Lung microvascular endothelial cell (primary cell): ENCODE results near the gene HAS3. TPM values are rescaled to one million over a fixed set of nuclear protein-coding genes. Genes with fewer than 3 reads are reported as not detected.
"Not testable (repeated sequence)": the region's sequence is repeated elsewhere in the genome, so short reads cannot be mapped to it uniquely, and the experiment has no call there.

ENCODE experiments used
- DNase-seq, 2 donors: peaks; one replicate each; pipeline versions ENCODE4 v3.0.0 to v3.0.0-alpha.2; 2010; ENCODE audit warnings: low read depth in 2 of 2
- total RNA-seq: library from RNA; depleted of rRNA; stranded (reverse); fragments of >200 nt; gene quantifications from 2 replicates; pipeline ENCODE4 v1.2.1, GENCODE V29; 2014

Gene HAS3, protein sequence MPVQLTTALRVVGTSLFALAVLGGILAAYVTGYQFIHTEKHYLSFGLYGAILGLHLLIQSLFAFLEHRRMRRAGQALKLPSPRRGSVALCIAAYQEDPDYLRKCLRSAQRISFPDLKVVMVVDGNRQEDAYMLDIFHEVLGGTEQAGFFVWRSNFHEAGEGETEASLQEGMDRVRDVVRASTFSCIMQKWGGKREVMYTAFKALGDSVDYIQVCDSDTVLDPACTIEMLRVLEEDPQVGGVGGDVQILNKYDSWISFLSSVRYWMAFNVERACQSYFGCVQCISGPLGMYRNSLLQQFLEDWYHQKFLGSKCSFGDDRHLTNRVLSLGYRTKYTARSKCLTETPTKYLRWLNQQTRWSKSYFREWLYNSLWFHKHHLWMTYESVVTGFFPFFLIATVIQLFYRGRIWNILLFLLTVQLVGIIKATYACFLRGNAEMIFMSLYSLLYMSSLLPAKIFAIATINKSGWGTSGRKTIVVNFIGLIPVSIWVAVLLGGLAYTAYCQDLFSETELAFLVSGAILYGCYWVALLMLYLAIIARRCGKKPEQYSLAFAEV
- 1.4 and 1.7 TPM in 2 replicates for total RNA-seq

DNA sequence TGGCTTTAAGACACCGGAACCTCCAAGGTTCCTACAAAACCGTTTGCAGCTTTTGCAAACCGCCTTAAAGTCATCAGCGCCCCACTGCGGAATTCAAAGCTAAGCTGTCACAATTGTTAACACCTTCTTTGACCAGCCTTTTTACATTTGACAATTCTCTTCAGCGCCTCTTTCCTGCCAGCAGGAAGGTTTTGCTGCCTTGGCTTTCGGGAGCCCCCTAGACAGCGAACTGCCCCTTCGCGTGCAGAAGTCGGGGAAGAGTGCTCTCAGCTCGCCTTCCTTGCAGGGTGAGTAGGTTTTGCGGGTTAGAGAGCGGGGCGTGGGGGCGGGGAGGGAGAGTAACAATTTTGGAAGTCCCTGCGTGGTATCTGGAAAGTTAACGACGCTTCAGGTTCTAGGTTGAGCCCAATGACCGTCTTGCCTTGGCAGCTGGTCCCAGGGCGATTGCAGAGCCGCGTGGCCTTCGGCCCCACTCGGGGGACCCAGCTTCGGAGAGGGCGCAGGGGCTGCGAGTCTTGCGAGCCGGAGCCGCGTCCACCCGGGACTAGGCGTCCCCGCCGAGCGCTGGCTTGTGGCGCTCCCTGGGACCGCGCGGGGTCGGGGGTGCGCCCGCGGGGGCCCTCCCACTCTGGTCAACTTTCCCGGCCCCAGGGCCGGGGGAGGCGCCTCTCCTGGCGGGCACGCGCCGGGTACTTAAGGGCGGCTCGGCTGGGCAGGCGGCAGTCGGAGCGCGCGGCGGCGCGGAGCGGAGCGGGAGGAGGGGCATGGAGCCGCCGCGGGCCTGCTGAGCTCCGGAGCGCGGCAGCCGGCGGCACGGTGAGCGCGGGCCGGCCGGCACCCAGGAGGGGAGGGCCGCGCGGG lies at the start of gene HAS3:
Gene HAS3 (plus strand): TSS at position 153 of the 861 bp plus-strand sequence. CDS start 3,743 bp downstream, outside the sequence.
- peak; percentile 76 to 77 for DNase-seq

DNA sequence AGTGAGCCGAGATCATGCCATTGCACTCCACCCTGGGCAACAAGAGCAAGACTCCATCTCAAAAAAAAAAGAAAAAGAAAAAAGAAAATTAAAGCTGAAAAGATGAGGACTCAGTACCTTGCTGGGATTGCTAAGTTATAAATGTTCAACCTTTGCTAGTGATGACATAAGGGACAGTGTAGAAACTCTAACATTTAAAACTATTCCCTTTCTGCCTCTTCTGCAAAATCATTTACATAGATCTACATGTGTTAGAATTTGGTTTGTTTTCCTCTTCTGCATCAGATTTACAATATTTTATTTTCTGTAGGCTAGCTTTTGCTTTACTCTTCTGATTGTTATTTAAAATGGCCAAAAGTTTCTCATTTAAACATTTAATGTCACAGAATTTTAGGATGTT lies 49.5 kb upstream of the HAS3 start:
- no peak for DNase-seq

DNA sequence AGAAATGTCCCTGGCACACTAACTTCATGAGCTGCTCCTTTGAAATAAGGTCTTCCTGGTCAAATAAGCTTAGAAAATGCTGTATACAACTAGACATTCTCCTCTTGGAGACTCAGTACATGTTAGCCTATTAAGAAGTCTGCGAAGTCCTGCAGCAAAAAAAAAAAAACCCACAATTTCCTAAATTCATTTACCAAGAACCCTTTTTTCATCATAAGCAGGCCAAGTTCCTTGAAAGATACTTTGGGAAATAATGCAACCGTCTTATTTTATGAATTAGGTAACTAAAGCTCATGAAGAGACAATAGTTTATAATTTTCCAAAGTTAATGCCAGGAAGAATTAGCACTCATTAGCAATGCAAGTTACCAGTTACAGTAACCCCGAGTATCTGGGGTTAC lies 49.0 kb upstream of the HAS3 start:
- no peak for DNase-seq

DNA sequence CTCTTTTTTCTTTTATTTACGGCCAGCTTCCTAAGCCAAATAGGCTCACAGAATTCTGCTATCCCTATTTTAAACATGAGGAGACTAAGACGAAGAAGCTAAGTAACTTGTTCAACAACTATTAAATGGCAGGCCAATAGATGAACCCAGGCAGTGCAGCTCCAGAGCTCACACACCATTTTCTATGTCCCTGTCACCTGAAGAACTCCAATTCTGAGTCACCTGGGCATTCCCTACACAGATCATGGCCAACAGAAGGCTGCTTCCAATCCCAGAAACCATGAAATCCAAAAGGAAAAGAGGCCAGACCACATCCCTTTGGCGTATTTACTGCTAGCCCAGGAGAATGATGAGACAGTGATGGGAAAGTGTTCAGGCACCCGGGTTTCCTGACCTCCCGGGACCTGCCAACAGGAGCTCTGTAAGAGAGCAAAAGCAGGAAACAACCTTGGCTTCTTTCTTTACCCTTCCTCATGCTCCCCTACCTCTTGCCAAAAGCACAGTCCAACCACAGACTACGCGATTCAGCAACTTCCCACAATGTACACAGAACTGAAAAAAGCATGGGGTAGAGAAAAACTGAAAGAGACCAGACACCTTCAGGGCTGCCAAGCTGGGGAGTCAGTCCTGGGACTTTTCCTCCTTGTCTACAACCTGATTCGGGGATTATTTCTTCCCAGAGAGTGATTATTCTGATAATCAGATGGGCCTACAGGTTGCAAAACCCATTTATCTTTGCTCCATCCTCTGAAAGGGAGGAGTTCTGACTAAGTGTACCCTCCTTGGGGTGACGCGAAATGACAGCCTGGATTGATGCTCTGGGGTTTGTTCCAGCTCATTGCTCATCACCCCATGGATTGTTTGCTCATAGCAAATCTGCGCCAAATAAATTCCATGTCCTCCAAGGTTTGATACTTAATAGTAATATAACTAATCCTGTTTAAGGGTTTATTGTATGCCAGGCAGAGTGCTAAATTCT lies 47.8 kb upstream of the HAS3 start:
- DNase-seq: peak; percentile 77 to 88

DNA sequence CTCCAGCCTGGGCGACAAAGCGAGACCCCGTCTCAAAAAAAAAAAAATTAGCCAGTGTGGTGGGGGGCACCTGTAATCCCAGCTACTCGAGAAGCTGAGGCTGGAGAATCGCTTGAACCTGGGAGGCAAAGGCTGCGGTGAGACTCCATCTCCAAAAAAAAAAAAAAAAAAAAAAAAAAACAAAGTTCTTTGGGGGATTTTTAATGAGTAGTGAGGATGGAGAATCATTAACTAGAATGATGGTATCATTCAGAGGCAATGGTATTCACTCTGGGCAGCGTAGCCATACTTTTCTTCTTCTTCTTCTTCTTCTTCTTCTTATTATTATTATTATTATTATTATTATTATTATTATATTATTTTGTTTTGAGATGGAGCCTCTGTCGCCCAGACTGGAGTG lies 42.0 kb upstream of the HAS3 start:
- DNase-seq: not testable (repeated sequence)

DNA sequence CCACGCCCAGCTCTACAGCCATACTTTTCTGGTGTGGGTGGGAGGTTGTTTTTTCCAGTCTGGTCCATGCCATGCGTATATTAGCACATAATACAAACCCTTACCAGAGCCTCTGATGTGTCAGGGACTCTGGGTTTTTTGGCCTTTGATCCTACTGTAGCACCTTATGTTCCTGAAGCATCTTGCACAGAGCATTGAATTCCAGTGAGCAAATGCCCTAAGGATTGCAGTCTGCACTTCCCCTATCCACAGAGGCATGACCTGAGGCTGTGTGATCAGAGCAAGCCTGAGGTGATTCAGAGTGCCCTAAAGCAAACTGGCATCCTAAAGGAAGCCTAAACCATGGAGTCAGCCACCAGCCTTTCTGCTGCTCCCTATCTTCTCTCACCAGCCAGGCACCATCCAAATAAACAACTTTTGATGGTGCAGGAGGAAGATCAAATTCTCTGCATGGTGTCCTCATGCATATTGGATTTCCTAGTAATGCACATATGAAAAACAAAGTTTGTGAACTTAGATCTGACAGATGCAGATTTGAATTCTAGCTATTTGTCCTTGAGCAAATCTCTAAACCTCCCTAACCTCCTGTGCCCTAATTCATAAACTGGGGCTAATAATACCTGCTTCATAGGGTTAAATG lies 41.2 kb upstream of the HAS3 start:
- DNase-seq: no peak

DNA sequence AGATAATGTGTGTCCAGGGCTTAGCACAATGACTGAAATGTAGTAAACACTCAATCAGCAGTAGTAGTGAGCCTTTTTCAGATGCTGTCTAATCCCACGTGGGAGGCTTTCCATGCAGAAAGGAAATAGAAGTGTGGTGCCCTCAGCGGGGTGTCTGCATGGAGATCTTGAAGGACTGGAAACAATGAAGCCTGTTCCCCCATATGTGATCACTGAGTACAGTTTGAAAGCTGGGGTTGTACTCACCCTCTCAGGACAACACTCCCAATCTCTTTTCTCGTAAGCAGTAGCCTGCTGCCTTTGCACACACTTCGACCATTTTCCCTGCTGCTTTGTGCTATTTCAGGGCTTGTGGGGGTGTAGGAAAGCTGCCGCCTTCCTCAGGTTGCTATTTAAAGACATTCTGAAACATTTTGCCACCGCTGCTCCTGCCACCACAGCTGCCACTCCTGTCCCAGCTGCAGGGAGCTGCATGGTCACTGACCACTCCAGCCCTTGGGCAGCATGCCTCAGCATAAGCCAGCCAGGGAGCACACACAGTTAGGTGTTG lies 40.6 kb upstream of the HAS3 start:
- DNase-seq: no peak

DNA sequence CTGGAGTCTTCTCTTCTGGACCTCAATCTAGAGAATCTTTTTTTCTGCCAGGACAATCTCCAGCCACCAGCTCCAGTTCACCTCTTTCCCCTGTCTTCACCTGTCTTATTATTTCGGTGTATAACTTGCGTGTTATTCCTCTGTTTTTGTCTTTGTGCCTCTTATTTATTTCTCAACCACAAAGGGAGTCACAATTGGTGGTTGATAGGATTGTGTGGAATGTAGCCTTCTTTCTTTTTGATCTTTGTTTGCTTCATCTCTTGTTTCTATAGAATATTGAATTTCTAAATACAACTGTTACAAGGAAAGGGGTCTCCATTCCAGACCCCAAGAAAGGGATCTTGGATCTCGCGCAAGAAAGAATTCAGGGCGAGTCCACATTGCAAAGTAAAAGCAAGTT lies 35.9 kb upstream of the HAS3 start:
- DNase-seq: no peak

DNA sequence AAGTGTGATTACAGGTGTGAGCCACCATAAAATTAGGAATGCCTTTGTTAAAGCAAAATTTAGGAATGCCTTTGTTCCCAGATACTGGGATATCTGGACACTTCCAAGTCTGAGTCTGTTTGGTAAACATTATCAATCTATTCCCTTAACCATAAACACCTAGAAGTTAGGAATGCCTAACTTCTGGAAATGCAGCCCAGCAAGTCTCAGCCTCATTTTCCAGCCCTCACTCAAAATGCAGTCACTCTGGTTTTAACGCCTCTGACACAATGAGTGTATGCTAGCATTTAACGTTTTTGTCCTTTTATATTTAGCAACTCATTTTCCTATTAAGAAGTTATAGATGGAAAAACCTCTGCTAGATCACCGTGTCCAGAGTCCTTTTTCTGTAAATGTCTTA lies 34.4 kb upstream of the HAS3 start:
- DNase-seq: no peak

DNA sequence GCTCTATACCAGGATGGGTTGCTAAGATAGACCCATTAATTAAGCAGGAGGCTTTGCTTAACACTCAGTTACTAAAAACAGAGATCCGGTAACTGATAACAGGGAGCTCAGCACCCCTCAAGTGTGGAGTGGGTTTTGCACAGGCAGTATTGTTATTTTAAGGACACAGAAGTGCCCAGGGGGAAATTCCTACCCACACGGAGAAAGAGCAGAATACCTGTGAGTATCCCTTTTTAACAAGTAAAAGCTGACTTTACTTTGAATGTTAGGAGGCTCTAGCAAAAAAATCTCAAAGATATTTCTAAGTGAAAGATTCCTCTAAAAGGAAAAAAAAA lies 32.8 kb upstream of the HAS3 start:
- no peak for DNase-seq

DNA sequence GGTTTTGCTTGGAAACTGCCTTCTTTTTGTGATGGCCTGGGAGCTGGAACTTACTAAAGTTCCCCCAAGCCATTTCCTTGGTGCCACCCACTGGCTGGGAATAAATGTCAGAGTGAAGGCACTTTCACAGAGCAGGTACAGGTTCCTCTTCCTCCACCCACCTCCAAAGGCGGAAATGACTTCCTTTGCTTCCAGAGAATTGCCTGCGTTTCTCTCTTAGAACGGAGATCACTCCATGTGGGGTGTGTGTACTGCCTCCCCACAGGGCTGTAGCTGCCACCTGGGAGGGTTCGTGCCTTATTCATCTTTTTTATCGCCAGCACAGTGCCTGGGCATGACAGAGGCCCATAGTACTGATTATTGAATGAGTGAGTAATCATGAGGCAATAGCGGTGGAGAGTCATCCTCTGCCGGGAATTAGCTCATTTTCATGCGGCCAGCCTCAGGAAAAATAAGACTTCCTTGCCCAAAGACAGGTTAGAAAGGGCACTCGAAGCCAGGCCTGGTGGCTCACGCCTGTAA lies 32.2 kb upstream of the HAS3 start:
- peak in 1 of 2 donors; percentile 82 for DNase-seq

DNA sequence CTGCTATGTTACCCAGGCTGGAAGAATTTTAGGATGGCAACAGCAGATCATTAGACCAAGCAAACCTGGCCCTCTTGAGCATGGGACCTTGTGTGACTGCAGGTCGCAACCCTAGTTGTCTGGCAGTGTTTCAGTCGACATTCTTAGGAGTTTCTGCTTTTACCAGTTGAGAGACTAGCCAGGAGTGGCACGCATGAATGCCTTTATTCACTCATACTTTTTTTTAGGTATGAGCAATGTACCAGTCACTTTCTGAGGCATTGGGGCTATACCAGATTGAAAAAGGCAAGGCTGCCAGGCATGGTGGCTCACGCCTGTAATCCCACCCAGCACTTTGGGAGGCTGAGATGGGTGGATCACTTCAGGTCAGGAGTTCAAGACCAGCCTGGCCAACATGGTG lies 28.2 kb upstream of the HAS3 start:
- no peak for DNase-seq

DNA sequence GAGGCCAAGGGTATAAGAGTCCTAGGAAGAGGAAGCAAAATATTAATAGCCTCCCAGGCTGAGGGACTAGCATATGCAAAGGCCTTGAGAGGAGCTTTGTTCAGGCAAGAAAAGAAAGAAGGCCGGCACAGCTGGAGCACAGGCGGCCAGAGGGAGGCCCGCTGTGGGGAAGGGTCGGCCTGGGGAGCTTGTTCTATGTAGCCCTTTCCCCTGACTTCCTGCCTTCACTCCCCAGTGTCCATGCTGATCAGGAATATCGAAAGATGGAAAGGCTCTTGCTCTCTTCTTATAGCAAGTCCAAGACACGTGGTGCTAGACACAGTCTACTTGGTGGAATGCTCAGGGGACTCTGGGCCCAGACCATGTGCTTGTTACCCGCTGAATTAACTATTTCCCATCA lies 27.4 kb upstream of the HAS3 start:
- DNase-seq: no peak

DNA sequence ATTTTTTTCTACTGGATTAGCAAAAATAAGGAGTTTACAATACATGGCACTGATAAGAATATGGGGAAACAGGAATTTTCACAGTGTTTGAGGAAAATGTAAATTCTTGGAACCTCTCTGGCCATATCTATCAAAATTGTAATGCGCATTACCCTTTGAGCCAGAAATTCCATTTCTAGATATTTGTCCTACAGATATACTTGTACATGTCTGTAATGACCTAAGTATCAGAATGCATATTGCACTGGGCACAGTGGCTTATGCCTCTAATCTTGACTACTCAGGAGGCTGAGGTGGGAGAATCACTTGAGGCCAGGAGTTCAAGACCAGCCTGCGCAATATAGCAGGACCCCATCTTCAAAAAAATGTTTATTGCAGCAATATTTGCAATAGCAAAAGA lies 25.8 kb upstream of the HAS3 start:
- DNase-seq: no peak

DNA sequence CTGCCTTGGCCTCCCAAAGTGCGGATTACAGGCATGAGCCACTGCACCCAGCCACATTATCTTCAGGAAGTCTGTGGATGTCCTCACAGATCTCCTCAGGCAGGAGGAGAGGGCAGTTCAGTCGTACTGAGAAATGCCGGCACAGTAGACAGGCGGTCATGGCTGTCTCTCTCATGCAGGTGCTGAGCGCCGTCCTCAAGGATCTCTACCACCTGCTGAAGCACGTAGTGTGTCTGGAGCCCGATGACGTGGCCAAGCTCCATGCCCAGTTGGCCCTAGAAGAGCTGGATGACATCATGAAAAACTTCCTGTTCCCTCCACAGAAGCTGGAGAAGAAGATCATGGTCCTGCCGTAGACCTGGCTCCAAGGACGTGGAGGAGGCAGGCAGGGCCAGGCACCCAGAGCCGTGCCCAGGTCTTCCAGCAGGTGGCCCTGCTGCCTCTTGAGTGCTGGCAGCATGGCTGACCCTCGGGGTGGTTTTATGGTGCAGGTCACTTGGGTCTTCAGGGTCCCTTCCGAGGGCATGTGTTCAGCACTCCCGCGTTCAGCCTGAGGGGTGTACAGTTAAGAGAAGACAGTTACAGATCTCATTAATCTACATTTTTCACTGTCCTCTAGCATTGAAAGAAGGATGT lies 22.0 kb upstream of the HAS3 start:
- no peak for DNase-seq

DNA sequence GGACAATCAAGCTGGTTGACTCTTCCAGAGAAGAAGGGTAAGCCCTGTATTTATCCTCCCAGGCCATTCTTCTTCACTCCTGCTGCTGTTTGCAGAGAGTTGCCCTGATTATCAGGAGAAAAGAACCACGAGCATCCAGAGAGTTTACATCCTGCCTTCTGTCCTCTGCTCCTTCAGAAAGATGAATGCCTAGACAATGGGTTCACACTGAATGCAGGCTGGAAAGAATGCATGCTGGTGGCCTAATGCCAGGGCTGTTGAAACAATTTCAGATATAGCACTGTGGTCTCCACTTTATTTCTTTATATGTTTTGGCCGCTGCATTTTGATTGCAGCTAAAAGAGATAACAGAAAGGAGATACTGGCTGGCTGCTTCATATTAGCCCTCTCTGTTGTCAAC lies 21.2 kb upstream of the HAS3 start:
- peak; percentile 24 to 47 for DNase-seq

DNA sequence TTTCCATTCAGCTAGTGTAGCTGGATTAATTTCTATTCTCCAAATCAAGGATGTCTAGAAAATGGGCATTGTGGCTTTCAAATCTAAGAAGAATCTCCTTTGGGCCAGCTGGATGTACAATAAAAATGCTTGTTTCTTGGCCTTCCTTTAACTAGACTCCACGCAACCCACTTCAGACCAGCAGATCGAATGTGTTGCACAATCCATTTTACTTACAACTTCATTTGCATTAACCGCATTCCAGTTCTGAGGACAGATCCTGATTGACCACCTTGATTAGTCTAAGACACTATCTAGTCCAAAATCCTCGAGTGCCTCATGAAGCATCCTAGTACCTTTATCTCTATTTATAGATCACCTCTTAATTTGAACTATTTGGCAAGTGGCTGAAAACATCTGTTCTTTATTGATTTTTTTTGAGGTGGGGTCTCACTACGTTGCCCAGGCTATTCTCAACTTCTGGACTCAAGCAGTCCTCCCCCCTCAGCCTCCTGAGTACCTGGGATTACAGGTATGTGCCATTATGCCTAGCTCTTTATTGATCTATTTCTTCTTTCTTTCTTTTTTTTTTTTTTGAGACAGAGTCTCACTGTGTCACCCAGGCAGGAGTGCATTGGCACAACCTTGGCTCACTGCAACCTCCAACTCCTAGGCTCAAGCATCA lies 20.3 kb upstream of the HAS3 start:
- DNase-seq: no peak

DNA sequence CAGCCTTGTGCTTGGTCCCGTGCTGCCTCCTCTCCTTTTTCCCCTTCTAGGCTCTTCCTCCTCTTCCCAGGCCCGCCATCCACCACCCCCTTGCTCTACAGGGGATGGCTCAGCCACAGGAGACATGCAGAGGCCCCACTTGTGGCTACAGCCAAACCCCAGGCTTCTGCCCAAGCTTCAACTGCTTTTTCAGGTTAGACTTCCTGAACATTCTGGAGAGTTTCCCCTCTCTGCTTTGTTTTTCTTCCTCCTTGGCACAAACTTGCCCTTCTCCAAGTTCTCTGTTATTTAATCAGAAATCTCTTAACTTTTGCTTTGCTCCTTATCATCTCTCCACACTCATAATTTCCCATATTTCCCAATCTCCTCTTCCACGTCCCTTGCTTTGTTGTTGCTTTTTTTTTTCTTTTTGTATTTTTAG lies 18.3 kb upstream of the HAS3 start:
- peak in 1 of 2 donors; percentile 11 for DNase-seq

DNA sequence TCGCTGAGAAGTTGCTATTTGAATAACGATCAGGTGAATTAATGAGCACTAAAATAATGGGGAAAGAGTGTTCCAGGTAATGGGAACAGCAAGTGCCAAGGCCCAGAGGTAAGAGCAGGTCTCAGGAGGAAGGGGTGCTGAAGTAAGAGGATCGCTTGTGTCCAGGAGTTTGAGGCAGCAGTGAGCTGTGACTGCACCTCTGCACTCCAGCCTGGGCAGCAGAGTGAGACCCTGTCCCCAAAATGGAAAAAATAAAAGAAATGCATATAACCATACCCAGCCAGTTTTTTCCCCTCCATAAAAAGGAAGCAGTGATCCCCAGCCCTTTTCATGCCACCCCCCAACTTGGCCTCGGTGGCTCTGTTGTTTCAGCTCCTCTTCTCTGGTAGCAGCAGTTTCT lies 16.8 kb upstream of the HAS3 start:
- DNase-seq: no peak
